Rectal smooth muscle tissue (tissue), 1 donor: Measurements from ENCODE around the gene STAT6.
"Not testable (repeated sequence)": the region's sequence is repeated elsewhere in the genome, so short reads cannot be mapped to it uniquely, and the experiment has no call there.

Source experiments
- H3K27ac ChIP-seq: one replicate; pipeline ENCODE4 v1.7.0; 2013; ENCODE audit warnings: low read depth, low read length, inconsistent platforms
- H3K27me3 ChIP-seq: one replicate; pipeline ENCODE4 v1.7.0; 2013; ENCODE audit warnings: low read length; ENCODE audit not compliant: control insufficient read depth, insufficient read depth
- H3K36me3 ChIP-seq: one replicate; pipeline ENCODE4 v1.7.0; 2013; ENCODE audit warnings: low read length; ENCODE audit not compliant: control insufficient read depth, insufficient read depth
- H3K4me1 ChIP-seq: one replicate; pipeline ENCODE4 v1.7.0; 2013; ENCODE audit warnings: low read length; ENCODE audit not compliant: control insufficient read depth, insufficient read depth
- H3K4me3 ChIP-seq: one replicate; pipeline ENCODE4 v1.7.0; 2013; ENCODE audit warnings: low read length
- H3K9ac ChIP-seq: one replicate; pipeline ENCODE4 v1.7.0; 2013; ENCODE audit warnings: low read length

STAT6 gene

DNA sequence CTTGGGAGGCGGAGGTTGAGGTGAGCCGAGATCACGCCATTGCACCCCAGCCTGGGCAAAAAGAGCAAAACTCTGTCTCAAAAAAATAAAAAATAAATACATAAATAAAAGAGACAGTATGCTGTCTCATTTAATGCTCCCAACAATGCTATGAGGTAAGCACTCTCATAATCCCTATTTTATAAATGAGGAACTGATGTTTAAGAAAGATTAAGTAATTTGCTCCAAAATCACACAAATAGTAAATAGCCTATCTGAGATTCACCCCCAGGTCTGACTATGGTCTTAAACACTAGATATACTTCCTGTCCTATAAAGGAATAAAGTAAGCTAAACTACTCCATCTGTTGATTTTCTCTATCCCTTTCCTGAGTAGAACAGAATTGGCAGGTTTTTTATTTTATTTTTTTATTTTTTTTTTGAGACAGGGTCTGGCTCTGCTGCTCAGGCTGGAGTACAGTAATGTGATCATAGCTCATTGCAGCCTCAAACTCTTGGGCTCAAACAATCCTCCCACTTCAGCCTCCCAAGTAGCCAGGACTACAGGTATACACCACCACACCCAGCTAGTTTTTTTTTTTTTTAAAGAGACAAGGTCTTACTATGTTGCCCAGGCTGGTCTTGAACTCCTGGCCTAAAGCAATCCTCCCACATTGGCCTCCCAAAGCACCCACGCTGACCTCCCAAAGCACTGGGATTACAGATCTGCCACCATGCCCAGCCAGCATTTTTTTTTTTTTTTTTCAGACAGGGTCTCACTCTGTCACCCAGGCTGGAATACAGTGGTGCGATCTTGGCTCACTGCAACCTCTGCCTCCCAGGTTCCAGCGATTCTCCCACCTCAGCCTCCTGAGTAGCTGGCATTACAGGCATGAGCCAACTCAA lies 37.4 kb downstream of the STAT6 start:
- Histone ChIP-seq H3K27ac (peak overlapping the region; percentile 58), H3K4me1 (peaks cover 14% of the 10 kb centered on the region)
- not testable (repeated sequence) for H3K9ac ChIP-seq, H3K4me3 ChIP-seq, H3K36me3 ChIP-seq, H3K27me3 ChIP-seq

- Histone ChIP-seq H3K4me1 (peaks cover 11% of the 10 kb centered on the region), H3K4me3 (no peak overlapping the region), H3K9ac (no peak overlapping the region), H3K27me3 (no peaks in the 10 kb centered on the region), H3K36me3 (peaks cover 8% of the 10 kb centered on the region), H3K27ac (peak overlapping the region; percentile 67)
Measured at GRCh38 chr12:57072661-57073060, 38.5 kb downstream of the STAT6 start.

GRCh38 chr12:57069523-57069922 lies 41.6 kb downstream of the STAT6 start:
- no peak overlapping the region for H3K9ac ChIP-seq
- peaks cover 11% of the 10 kb centered on the region for H3K4me1 ChIP-seq
- H3K27ac ChIP-seq = peak overlapping the region; percentile 73
- peaks cover 8% of the 10 kb centered on the region for H3K36me3 ChIP-seq
- H3K27me3 ChIP-seq = no peaks in the 10 kb centered on the region
- H3K4me3 ChIP-seq = no peak overlapping the region

- H3K27ac ChIP-seq = no peak overlapping the region
- H3K4me3 ChIP-seq = no peak overlapping the region
- H3K27me3 ChIP-seq = no peaks in the 10 kb centered on the region
- peaks cover 6% of the 10 kb centered on the region for H3K36me3 ChIP-seq
- H3K4me1 ChIP-seq = peaks cover 3% of the 10 kb centered on the region
- no peak overlapping the region for H3K9ac ChIP-seq
Measured at GRCh38 chr12:57066245-57066644, 44.9 kb downstream of the STAT6 start.

GRCh38 chr12:57063991-57064685 lies 47.0 kb downstream of the STAT6 start:
- no peak overlapping the region for H3K4me3 ChIP-seq

GRCh38 chr12:57058454-57058853 lies 52.7 kb downstream of the STAT6 start:
- Histone ChIP-seq H3K9ac (no peak overlapping the region), H3K27ac (no peak overlapping the region), H3K4me1 (peaks cover 6% of the 10 kb centered on the region), H3K36me3 (peaks cover 4% of the 10 kb centered on the region), H3K4me3 (no peak overlapping the region), H3K27me3 (no peaks in the 10 kb centered on the region)

More at GRCh38 chr12:57063991-57064685, 47.0 kb downstream of the STAT6 start:
- no peak overlapping the region for H3K27ac ChIP-seq
- H3K36me3 ChIP-seq = peaks cover 6% of the 10 kb centered on the region
- no peaks in the 10 kb centered on the region for H3K4me1 ChIP-seq
- H3K9ac ChIP-seq = no peak overlapping the region
- H3K27me3 ChIP-seq = no peaks in the 10 kb centered on the region

DNA sequence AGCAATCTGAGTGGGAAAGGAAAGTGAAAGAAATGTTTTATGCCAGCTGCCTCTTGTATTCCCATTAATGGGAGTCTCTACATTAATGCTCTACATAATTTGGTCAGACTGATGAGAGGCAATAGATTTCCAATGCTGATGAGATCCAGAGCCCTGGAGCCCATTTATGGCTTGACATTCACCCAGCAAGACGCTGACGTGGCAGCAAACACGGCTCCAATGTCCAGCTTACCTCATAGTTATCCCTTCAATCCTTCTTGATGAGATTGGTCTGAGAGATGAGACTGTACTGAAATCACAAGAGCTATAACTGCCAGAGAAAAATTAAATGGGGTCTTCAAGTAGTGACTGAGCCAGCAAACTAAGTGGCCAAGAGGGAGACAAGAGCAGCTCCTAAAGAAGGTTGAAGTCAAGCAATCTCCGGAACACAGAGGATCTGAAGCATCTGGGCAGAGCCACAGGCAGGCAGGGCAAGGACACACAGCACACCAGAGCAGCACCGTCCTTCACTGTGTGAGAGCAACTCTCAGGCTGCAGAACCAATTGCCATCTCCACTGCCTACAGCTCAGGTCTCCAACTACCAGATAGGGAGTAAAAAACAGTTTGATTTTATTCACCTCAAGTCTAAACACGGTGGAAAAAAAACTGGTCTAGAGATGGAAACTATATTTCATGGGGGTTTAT lies 54.0 kb downstream of the STAT6 start:
- peaks cover 6% of the 10 kb centered on the region for H3K4me1 ChIP-seq
- no peak overlapping the region for H3K4me3 ChIP-seq
- peak overlapping the region; percentile 85 for H3K27ac ChIP-seq
- peaks cover 4% of the 10 kb centered on the region for H3K36me3 ChIP-seq
- H3K9ac ChIP-seq = no peak overlapping the region
- H3K27me3 ChIP-seq = no peaks in the 10 kb centered on the region

- Histone ChIP-seq H3K36me3 (peaks cover 4% of the 10 kb centered on the region), H3K4me3 (no peak overlapping the region), H3K4me1 (peaks cover 6% of the 10 kb centered on the region), H3K9ac (no peak overlapping the region), H3K27ac (peak overlapping the region; percentile 34), H3K27me3 (no peaks in the 10 kb centered on the region)
Measured at GRCh38 chr12:57055824-57056223, 55.3 kb downstream of the STAT6 start.

- H3K9ac ChIP-seq, H3K4me1 ChIP-seq: not testable (repeated sequence)
Measured at GRCh38 chr12:57053901-57054300, 57.3 kb downstream of the STAT6 start.

DNA sequence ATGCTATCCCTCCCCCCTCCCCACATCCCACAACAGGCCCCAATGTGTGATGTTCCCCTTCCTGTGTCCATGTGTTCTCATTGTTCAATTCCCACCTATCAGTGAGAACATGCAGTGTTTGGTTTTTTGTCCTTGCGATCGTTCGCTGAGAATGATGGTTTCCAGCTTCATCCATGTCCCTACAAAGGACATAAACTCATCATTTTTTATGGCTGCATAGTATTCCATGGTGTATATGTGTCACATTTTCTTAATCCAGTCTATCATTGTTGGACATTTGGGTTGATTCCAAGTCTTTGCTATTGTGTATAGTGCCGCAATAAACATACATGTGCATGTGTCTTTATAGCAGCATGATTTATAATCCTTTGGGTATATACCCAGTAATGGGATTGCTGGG lies 58.0 kb downstream of the STAT6 start:
- H3K9ac ChIP-seq, H3K27me3 ChIP-seq, H3K36me3 ChIP-seq, H3K4me3 ChIP-seq, H3K4me1 ChIP-seq, H3K27ac ChIP-seq: not testable (repeated sequence)

More at GRCh38 chr12:57053901-57054300, 57.3 kb downstream of the STAT6 start:
- H3K27ac ChIP-seq, H3K4me3 ChIP-seq, H3K36me3 ChIP-seq, H3K27me3 ChIP-seq: not testable (repeated sequence)

GRCh38 chr12:57051011-57051410 lies 60.2 kb downstream of the STAT6 start:
- Histone ChIP-seq H3K4me3 (no peak overlapping the region), H3K27me3 (no peaks in the 10 kb centered on the region), H3K27ac (no peak overlapping the region), H3K9ac (no peak overlapping the region), H3K36me3 (no peaks in the 10 kb centered on the region), H3K4me1 (peaks cover 6% of the 10 kb centered on the region)

DNA sequence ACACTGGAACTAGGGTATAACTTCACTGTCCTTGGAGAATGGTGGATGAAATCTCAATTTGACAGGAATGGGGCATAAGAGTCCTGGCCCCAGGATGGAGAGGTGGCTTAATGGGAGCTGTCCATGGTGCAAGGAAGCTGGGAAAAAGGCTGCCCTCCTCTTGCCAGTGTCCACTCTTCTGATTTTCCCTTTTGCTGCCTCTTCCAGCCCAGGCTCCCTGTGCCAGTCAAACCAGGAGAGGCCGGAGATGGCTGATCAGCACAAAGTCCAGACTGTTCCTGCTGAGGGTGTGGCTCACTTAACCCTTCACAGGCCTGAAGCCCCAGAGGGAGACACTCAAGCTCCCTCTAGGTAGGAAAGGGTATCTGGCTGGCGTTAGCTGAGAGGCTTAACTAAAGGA lies 61.3 kb downstream of the STAT6 start, which contains the start of gene MYO1A:
MYO1A (minus strand) TSS at position 240 of the 400 bp plus-strand sequence. CDS start 1,806 bp downstream, outside the sequence.
- H3K4me1 ChIP-seq = no peaks in the 10 kb centered on the region
- no peaks in the 10 kb centered on the region for H3K36me3 ChIP-seq
- no peak within 1 kb of the TSS for H3K27ac ChIP-seq
- peak within 1 kb of the TSS; percentile 56 for H3K4me3 ChIP-seq
- H3K27me3 ChIP-seq = no peaks in the 10 kb centered on the region
- H3K9ac ChIP-seq = no peak within 1 kb of the TSS
